Medulla oblongata (tissue), 1 donor: ENCODE data around the gene SERPINA9.
"Not testable (repeated sequence)": the region's sequence is repeated elsewhere in the genome, so short reads cannot be mapped to it uniquely, and the experiment has no call there.

Experiments
- DNase-seq: peaks from one replicate; pipeline ENCODE4 v3.0.0-alpha.2; 2015; ENCODE audit errors: extremely low spot score

Gene SERPINA9

GRCh38 chr14:94486883-94487282 lies 10.9 kb upstream of the SERPINA9 start:
- DNase-seq, result no peak

DNA sequence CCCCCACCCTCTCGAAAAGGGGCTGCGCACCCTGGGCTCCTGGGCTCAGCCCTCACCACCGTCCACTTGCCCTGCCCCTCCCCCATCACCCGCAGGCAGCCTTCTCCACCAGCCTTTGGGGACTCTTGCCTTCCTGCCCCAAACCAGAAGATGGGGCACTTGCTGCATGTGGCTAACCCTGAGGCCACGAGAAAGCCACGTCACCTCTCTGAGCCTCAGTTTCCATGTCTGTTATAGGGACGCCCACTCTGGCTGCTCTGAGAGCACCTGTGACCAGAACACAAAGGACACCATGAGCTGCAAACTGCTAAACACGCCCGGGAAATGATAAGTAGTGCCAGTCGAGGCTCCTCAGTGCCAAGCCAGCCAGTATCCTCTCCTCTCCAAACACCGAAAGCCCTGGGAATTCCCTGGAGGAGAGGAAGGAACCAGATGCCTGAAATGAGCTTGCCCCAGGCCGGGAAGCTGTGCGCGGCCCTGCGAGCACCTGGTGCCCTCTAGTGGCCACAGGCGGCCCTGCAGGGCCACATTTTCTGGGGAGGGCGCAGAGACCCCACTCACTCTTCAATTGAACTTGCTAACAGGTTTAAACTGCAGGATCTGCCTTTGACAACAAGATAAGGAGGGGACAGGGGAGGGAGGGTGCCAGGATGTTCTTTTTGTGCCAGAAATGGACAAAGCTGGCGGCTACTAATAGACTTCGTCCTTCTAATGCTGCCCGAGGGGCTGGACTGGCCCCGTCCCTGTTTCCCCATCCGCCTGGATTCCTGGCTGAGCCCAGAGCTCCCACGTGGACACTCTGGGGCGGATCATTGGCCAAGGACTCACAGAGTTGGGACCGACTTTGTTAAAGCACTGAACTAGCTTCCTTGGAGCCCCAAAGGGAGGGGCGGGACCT lies 10.2 kb upstream of the SERPINA9 start:
- peak; percentile 59 for DNase-seq

GRCh38 chr14:94484481-94484880 lies 8.5 kb upstream of the SERPINA9 start:
- DNase-seq, result no peak

GRCh38 chr14:94483729-94484275 lies 7.8 kb upstream of the SERPINA9 start:
- no peak for DNase-seq

- DNase-seq, result no peak
Measured at GRCh38 chr14:94483071-94483451, 7.1 kb upstream of the SERPINA9 start.

DNA sequence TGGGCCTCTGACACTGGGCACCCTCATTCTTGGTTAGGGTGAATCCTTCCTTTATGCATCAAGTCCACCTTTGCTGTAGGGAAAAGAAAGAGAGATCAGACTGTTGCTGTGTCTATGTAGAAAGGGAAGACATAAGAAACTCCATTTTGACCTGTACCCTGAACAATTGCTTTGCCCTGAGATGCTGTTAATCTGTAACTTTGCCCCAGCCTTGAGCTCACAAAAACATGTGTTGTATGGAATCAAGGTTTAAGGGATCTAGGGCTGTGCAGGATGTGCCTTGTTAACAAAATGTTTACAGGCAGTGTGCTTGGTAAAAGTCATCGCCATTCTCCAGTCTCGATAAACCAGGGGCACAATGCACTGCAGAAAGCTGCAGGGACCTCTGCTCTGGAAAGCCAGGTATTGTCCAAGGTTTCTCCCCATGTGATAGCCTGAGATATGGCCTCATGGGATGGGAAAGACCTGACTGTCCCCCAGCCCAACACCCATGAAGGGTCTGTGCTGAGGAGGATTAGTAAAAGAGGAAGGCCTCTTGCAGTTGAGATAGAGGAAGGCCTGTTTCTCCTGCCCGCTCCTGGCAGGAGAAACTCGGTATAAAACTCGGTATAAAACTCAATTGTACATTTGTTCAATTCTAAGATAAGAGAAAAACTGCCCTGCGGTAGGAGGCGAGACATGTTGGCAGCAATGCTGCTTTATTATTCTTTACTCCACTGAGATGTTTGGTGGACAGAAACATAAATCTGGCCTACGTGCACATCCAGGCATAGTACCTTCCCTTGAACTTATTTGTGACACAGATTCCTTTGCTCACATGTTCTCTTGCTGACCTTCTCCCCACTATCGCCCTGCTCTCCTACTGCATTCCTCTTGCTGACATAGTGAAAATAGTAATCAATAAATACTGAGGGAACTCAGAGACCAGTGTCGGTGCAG lies 6.4 kb upstream of the SERPINA9 start:
- not testable (repeated sequence) for DNase-seq

GRCh38 chr14:94481468-94482131 lies 5.6 kb upstream of the SERPINA9 start:
- no peak for DNase-seq

- DNase-seq, result no peak
Measured at GRCh38 chr14:94480809-94481208, 4.8 kb upstream of the SERPINA9 start.

DNA sequence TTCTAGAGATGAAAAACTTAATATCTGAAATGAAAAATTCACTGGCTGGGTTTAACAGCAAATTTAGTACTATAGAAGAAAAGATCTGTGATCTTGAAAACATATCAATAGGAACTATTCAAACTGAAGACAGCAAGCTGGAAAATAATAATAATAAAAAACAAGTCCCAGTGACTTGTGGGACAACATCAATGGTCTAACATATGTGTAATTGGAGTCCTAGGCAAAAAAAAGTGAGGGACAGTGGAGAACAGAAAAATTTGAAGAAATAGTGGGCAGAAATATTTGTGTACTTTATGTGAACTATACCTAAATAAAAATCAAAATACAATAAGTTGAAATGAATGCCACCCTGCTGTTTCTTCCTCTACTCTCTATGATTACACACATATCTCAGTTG lies 2.4 kb upstream of the SERPINA9 start:
- DNase-seq, result no peak

GRCh38 chr14:94474581-94475031 lies 1.4 kb downstream of the SERPINA9 start:
- no peak for DNase-seq

- no peak for DNase-seq
Measured at GRCh38 chr14:94473666-94474410, 2.2 kb downstream of the SERPINA9 start.

DNA sequence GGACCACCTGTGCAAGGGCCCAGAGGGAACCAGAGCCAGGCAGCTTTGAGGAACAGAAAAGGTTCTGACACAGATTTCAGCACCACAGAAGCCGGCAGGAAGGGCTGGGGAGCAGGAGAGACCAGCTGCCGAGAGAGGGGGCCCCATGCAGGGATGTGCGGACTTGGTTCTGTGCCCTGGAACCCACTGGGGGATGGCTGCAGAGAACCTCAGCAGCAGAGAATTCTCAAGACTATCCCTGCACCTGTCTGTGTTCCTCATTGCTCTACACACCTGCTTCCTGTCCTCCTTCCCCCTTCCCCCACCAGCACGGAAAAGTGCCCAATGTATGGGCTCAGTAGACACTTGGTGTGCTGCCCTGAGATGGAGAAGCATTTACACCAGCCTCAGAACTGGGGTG lies 3.2 kb downstream of the SERPINA9 start:
- DNase-seq, result no peak

DNA sequence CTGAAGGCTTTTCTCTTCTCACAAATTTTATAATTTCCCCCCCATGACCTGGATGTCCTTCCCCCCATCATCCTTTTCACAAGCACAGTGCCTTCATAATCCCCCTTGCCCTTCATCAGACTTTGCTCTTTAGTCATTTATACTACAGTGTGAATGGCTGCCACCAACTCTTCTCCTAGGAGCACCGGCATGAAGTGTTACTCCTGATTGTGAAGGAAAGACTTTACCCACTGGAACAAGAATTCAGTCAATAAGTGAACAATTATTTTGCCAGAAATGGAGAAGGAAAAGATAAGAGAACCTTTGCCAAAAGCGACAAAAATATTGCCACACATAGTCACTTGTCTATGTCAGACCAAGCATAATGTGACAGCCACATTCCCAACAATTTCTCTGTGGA lies 5.0 kb downstream of the SERPINA9 start:
- DNase-seq, result no peak

DNA sequence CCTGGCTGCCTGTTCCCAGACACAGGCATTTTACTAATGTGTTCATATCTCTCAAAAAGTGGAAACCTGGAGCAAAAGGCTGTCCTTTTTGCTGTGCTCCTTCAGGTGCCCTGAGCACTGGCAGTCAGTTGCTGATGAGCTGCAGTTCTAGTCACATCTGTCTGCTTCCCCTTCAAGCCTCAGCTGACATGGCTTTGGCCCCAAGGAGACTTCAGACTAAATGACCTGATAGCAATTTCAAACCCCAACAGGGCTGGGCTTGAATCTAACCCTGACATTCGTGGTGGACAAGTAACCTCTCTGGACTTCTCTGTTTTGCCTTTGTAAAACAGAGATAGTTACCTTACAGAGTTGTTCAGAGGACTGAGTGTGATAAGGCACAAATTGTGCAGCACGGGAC lies 5.7 kb downstream of the SERPINA9 start:
- no peak for DNase-seq

- no peak for DNase-seq
Measured at GRCh38 chr14:94469261-94469660, 6.7 kb downstream of the SERPINA9 start.

- DNase-seq, result no peak
Measured at GRCh38 chr14:94467728-94468520, 8.1 kb downstream of the SERPINA9 start.

- DNase-seq, result no peak
Measured at GRCh38 chr14:94466706-94467370, 9.2 kb downstream of the SERPINA9 start.

DNA sequence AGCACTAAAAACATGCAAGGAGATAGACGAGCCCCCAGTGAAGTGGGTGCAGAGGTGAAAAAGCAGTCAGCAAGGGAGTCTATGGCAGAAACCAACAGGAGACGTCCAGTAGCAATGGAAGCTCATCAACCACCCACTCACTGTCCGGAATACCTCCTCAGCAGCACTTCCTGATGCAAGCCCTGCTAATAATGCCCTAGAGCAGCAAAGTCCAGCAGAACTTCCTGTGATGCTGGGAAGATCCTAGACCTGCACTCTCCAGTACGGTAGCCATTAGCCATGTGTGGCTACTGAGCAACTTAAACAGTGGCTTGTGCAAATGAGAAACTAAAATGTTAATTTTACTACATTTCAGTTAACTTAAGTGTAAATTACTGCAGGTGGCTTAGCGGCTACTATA lies 11.0 kb downstream of the SERPINA9 start:
- no peak for DNase-seq

DNA sequence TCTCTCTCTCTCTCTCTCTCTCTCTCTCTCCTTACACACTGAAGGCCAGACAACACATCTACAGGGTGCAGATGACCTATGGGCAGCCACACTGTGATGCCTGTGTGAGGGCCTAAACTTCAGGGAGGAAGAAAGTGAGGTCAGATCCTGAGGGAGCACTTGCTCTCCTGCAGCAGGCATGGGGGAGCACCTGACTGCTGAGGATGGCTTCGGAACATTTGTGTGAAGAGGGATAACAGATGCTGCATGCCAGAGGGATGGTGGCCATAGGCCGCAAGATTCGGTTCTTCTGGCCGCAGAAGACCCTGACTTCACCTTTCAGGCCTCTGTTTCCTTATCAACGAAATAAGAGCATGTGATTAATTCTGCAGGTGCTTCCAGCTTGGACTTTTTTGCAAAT lies 11.7 kb downstream of the SERPINA9 start:
- no peak for DNase-seq
